ENCODE measurements around the gene GNAI3. TPM values are rescaled to one million over a fixed set of nuclear protein-coding genes. Genes with fewer than 3 reads are reported as not detected.

Gene GNAI3
- total RNA-seq, 1 donor from 2014 or later, result 8.7 TPM

GRCh38 chr1:109527098-109527811 lies 21.2 kb upstream of the GNAI3 start:
- DNase-seq (ENCODE audit: low read depth in 2 of 2), result no peak

- DNase-seq (ENCODE audit: low read depth in 2 of 2), result no peak
Measured at GRCh38 chr1:109527846-109528695, 20.3 kb upstream of the GNAI3 start.

GRCh38 chr1:109528712-109529111 lies 19.7 kb upstream of the GNAI3 start:
- DNase-seq (ENCODE audit: low read depth in 2 of 2), result no peak

GRCh38 chr1:109529881-109530456 lies 18.4 kb upstream of the GNAI3 start:
- no peak for DNase-seq (ENCODE audit: low read depth in 2 of 2)

GRCh38 chr1:109530457-109531087 lies 17.8 kb upstream of the GNAI3 start:
- no peak for DNase-seq (ENCODE audit: low read depth in 2 of 2)

GRCh38 chr1:109531380-109531779 lies 17.0 kb upstream of the GNAI3 start:
- DNase-seq (ENCODE audit: low read depth in 2 of 2), result no peak

- no peak for DNase-seq (ENCODE audit: low read depth in 2 of 2)
Measured at GRCh38 chr1:109531826-109532364, 16.5 kb upstream of the GNAI3 start.

GRCh38 chr1:109532365-109533136 lies 15.9 kb upstream of the GNAI3 start:
- peak; percentile 75 to 78 for DNase-seq (ENCODE audit: low read depth in 2 of 2)

- DNase-seq (ENCODE audit: low read depth in 2 of 2), result no peak
Measured at GRCh38 chr1:109534307-109534858, 14.0 kb upstream of the GNAI3 start.

GRCh38 chr1:109535481-109535880 lies 12.9 kb upstream of the GNAI3 start:
- no peak for DNase-seq (ENCODE audit: low read depth in 2 of 2)

GRCh38 chr1:109535971-109536491 lies 12.4 kb upstream of the GNAI3 start:
- no peak for DNase-seq (ENCODE audit: low read depth in 2 of 2)

GRCh38 chr1:109537450-109538178 lies 10.8 kb upstream of the GNAI3 start:
- no peak for DNase-seq (ENCODE audit: low read depth in 2 of 2)

- no peak for DNase-seq (ENCODE audit: low read depth in 2 of 2)
Measured at GRCh38 chr1:109538827-109539555, 9.4 kb upstream of the GNAI3 start.

GRCh38 chr1:109539676-109540075 lies 8.7 kb upstream of the GNAI3 start, which contains the start of gene GPR61:
TSS of gene GPR61 (plus strand) at chr1:109539872. CDS start at chr1:109543023, 3,151 bp downstream.
- no peak for DNase-seq (ENCODE audit: low read depth in 2 of 2)

- DNase-seq (ENCODE audit: low read depth in 2 of 2), result no peak
Measured at GRCh38 chr1:109541102-109541501, 7.3 kb upstream of the GNAI3 start.

- no peak for DNase-seq (ENCODE audit: low read depth in 2 of 2)
Measured at GRCh38 chr1:109542657-109543056, 5.8 kb upstream of the GNAI3 start.

GRCh38 chr1:109543283-109543987 lies 5.0 kb upstream of the GNAI3 start:
- DNase-seq (ENCODE audit: low read depth in 2 of 2), result no peak
